Stimulated activated naive CD4-positive, alpha-beta T cell (primary cell): Measurements from ENCODE around the gene ICAM1.
"Not testable (repeated sequence)": the region's sequence is repeated elsewhere in the genome, so short reads cannot be mapped to it uniquely, and the experiment has no call there.

Experiments
- DNase-seq, 6 experiments: peaks; one replicate each; lab custom pipeline; 2025; lab: John Stamatoyannopoulos, UW

The ICAM1 gene

GRCh38 chr19:10277795-10278589, 7.1 kb downstream of the ICAM1 start:
- no peak for DNase-seq

DNA sequence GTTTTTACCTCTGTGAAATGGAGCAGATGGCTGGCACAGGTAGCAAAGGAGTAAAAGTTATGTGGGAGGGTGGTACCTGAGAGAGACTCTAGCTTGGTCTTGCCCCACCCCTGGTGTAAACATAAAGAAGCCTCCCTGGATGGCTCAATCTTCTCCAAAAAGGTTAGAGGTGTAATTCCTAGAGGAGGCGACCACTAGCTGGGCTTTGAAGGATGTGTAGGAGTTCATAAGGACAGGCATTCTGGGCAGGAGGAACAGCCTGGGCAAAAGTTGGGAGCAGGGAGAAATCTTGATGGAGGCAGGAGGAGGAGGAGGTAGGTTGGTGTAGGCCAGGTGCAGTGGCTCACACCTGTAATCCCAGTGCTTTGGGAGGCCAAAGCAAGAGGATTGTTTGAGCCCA, 8.0 kb downstream of the ICAM1 start:
- DNase-seq = no peak

DNA sequence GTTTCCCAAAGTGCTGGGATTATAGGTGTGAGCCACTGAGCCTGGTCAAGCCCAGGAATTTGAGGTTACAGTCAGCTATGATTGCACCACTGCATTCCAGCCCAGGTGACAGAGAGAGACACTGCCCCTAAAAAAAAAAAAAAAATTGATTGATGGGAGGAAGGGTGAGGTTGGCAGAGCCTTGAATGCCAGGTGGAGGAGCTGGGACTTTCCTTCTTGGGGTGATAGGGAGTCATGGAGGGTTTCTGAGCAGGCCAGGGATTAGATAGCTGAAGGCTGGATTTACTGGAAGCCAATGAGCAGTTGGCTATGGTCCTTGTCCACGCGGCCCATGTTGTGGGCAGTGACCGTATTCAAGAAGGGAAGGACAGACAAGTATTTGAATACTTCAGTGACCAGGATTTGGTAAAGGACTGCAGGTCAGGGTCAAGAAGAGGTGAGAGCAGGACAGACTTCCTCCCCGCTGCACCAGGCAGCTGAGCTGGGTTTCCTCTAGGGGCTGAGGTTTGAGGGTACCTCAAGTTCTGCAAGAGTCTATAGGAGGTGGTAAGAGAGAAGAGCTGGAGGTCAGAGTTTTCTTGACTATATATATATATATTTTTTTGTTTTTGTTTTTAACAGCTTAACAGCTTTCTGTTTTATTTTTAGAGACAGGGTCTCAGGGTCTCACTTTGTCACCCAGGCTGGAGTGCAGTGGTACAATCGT, 9.0 kb downstream of the ICAM1 start:
- no peak for DNase-seq

DNA sequence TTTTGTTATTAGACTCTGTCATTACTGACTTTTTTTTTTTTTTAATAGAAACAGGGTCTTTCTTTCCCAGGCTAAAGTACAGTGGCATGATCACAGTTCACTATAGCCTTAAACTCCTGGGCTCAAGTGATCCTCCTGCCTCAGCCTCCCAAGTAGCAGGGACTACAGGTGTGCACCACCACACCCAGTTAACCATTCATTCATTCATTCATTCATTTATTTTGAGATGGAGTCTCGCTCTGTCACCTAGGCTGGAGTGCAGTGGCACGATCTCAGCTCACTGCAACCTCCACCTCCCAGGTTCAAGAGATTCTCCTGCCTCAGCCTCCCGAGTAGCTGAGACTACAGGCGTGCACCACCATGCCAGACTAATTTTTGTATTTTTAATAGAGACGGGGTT, 11.1 kb downstream of the ICAM1 start:
- DNase-seq = not testable (repeated sequence)

GRCh38 chr19:10283301-10284064, 12.6 kb downstream of the ICAM1 start:
- no peak for DNase-seq

DNA sequence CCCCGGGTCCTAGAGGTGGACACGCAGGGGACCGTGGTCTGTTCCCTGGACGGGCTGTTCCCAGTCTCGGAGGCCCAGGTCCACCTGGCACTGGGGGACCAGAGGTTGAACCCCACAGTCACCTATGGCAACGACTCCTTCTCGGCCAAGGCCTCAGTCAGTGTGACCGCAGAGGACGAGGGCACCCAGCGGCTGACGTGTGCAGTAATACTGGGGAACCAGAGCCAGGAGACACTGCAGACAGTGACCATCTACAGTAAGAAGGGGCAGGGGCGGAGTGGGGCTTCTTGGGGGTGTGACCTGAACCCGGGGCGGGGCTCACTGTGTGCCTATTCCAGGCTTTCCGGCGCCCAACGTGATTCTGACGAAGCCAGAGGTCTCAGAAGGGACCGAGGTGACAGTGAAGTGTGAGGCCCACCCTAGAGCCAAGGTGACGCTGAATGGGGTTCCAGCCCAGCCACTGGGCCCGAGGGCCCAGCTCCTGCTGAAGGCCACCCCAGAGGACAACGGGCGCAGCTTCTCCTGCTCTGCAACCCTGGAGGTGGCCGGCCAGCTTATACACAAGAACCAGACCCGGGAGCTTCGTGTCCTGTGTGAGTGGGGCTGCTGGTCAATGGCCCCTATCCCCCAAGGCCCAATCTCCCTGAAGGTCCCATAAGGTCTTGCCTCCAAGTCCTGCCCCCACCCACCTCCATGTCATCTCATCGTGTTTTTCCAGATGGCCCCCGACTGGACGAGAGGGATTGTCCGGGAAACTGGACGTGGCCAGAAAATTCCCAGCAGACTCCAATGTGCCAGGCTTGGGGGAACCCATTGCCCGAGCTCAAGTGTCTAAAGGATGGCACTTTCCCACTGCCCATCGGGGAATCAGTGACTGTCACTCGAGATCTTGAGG, 13.4 kb downstream of the ICAM1 start:
- no peak for DNase-seq

GRCh38 chr19:10284960-10285278, 14.0 kb downstream of the ICAM1 start:
- DNase-seq = no peak

GRCh38 chr19:10285393-10285792, 14.5 kb downstream of the ICAM1 start:
- DNase-seq = no peak

DNA sequence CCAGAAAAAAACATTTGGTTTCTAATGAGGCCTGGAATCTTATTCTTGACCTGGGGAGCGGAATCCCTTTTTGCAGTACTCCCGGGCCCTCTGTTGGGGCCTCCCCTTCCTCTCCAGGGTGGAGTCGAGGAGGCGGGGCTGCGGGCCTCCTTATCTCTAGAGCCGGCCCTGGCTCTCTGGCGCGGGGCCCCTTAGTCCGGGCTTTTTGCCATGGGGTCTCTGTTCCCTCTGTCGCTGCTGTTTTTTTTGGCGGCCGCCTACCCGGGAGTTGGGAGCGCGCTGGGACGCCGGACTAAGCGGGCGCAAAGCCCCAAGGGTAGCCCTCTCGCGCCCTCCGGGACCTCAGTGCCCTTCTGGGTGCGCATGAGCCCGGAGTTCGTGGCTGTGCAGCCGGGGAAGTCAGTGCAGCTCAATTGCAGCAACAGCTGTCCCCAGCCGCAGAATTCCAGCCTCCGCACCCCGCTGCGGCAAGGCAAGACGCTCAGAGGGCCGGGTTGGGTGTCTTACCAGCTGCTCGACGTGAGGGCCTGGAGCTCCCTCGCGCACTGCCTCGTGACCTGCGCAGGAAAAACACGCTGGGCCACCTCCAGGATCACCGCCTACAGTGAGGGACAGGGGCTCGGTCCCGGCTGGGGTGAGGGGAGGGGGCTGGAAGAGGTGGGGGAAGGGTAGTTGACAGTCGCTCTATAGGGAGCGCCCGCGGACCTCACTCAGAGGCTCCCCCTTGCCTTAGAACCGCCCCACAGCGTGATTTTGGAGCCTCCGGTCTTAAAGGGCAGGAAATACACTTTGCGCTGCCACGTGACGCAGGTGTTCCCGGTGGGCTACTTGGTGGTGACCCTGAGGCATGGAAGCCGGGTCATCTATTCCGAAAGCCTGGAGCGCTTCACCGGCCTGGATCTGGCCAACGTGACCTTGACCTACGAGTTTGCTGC, 16.1 kb downstream of the ICAM1 start, which contains the start of gene ICAM4:
TSS of gene ICAM4 (plus strand) at position 153 of the 935 bp plus-strand sequence. CDS start at position 211, 58 bp downstream.
- peak in 3 of 6 experiments; percentile 22 to 28 (median 24) for DNase-seq

GRCh38 chr19:10288662-10289166, 17.8 kb downstream of the ICAM1 start:
- DNase-seq = peak in 2 of 6 experiments; percentile 4 to 8

GRCh38 chr19:10289167-10289835, 18.4 kb downstream of the ICAM1 start:
- DNase-seq = peak in 5 of 6 experiments; percentile 20 to 64 (median 44)

GRCh38 chr19:10289836-10290356, 19.0 kb downstream of the ICAM1 start, which contains the start of gene ICAM5:
Gene ICAM5 (plus strand): TSS chr19:10289952. CDS start chr19:10290044, 92 bp downstream.
- peak in 3 of 6 experiments; percentile 12 to 43 (median 24) for DNase-seq

DNA sequence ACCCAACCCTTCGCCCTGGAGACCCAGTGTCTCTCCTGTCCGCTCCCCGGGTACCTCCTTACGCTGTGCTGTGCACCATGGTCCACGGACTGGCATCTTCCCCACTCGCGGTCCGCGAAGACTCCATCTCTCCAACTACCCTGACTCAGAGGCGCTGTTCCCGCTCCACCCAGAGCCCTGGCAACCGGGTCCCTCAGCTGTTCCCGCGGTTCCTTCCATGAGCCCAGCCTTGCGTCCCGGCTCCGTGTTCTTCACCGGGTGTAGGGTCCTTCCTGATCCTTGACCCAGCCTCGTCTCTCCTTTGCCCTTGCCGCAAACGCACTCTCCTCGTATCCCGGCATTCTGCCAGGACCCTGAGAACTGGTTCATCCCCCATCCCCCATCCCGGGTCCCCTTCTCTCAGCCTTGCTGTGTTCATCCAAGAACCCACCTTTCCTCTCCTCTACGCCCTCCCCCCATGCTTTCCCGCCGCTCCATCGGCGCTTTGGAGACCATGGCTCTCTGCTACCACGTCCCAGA, 19.5 kb downstream of the ICAM1 start:
- DNase-seq = no peak

DNA sequence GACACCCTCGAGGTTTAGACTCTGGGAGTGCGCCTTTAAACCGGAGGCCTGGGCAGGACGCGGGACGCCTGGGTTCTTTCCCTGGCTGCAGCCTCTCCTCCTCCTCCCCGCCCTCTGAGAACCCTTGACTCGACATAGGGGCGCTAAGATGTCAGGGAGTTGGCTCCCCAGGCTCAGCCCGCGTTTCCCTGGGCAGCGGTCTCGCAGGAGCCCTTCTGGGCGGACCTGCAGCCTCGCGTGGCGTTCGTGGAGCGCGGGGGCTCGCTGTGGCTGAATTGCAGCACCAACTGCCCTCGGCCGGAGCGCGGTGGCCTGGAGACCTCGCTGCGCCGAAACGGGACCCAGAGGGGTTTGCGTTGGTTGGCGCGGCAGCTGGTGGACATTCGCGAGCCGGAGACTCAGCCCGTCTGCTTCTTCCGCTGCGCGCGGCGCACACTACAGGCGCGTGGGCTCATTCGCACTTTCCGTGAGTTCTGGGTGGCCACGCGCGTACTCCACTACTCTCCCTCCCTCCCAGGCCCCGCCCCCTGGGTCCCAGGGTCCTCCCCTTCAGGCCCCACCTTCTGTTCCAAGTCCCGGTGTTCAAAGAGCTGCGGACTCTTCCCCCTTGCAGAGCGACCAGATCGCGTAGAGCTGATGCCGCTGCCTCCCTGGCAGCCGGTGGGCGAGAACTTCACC, 20.1 kb downstream of the ICAM1 start:
- DNase-seq = peak in 5 of 6 experiments; percentile 28 to 49 (median 31)

DNA sequence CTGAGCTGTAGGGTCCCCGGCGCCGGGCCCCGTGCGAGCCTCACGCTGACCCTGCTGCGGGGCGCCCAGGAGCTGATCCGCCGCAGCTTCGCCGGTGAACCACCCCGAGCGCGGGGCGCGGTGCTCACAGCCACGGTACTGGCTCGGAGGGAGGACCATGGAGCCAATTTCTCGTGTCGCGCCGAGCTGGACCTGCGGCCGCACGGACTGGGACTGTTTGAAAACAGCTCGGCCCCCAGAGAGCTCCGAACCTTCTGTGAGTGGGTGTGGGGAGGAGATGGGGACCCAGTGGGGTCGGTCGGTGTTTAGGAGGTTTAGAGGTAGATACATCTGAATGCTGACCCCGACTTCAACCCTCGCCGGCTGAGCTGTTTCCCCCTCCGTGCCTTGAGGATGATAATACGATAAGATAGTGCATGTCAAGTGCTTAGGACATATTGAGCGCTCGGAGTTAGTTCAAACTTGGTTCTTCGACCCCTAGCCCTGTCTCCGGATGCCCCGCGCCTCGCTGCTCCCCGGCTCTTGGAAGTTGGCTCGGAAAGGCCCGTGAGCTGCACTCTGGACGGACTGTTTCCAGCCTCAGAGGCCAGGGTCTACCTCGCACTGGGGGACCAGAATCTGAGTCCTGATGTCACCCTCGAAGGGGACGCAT, 20.8 kb downstream of the ICAM1 start:
- peak in 3 of 6 experiments; percentile 32 to 62 (median 34) for DNase-seq

DNA sequence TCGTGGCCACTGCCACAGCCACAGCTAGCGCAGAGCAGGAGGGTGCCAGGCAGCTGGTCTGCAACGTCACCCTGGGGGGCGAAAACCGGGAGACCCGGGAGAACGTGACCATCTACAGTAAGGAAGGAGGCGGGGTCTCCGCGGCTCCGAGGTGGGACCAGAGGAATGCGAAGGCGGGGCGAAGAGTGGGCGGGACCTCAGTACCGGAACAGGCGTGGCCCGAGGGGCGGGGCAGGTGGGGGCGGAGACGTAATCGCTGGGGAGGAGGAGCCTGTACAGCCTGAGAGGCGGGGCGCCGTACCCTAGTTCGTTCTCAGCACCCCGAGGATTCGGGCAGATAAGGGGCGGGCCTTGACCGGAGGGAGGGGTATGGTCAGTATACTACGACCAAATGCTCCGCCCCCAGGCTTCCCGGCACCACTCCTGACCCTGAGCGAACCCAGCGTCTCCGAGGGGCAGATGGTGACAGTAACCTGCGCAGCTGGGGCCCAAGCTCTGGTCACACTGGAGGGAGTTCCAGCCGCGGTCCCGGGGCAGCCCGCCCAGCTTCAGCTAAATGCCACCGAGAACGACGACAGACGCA, 21.4 kb downstream of the ICAM1 start:
- peak; percentile 16 to 62 (median 54) for DNase-seq
